SHP77 treated with DMSO at 0.1 percent for 48 hours (cell line): ENCODE results near the gene INTS15.

ENCODE experiments used
- DNase-seq: peaks from one replicate; lab custom pipeline; 2025; lab: John Stamatoyannopoulos, UW

Gene INTS15

GRCh38 chr7:6642861-6643640 lies 53.2 kb downstream of the INTS15 start:
- no peak for DNase-seq

GRCh38 chr7:6643915-6644625 lies 54.2 kb downstream of the INTS15 start:
- no peak for DNase-seq

GRCh38 chr7:6644728-6645127 lies 54.9 kb downstream of the INTS15 start:
- no peak for DNase-seq

- no peak for DNase-seq
Observed at GRCh38 chr7:6646465-6646864, 56.6 kb downstream of the INTS15 start.

GRCh38 chr7:6647080-6647479 lies 57.3 kb downstream of the INTS15 start:
- no peak for DNase-seq

GRCh38 chr7:6647541-6647940 lies 57.7 kb downstream of the INTS15 start:
- DNase-seq: no peak

- DNase-seq: no peak
Observed at GRCh38 chr7:6648066-6648814, 58.4 kb downstream of the INTS15 start.

GRCh38 chr7:6648815-6649104 lies 58.9 kb downstream of the INTS15 start:
- no peak for DNase-seq

GRCh38 chr7:6649241-6649961 lies 59.6 kb downstream of the INTS15 start:
- no peak for DNase-seq

GRCh38 chr7:6650086-6650485 lies 60.3 kb downstream of the INTS15 start:
- DNase-seq: no peak

- DNase-seq: no peak
Observed at GRCh38 chr7:6650521-6651011, 60.7 kb downstream of the INTS15 start.

- no peak for DNase-seq
Observed at GRCh38 chr7:6651851-6652445, 62.1 kb downstream of the INTS15 start.

- DNase-seq: no peak
Observed at GRCh38 chr7:6652446-6653011, 62.7 kb downstream of the INTS15 start.

- no peak for DNase-seq
Observed at GRCh38 chr7:6653071-6654003, 63.5 kb downstream of the INTS15 start.

GRCh38 chr7:6654113-6654841 lies 64.5 kb downstream of the INTS15 start:
- DNase-seq: no peak

GRCh38 chr7:6654842-6655610 lies 65.2 kb downstream of the INTS15 start:
- no peak for DNase-seq

- DNase-seq: no peak
Observed at GRCh38 chr7:6655636-6656385, 66.0 kb downstream of the INTS15 start.

- DNase-seq: no peak
Observed at GRCh38 chr7:6656413-6656812, 66.6 kb downstream of the INTS15 start.
